ENCODE data around the gene TSC22D4. TPM values are rescaled to one million over a fixed set of nuclear protein-coding genes. Genes with fewer than 3 reads are reported as not detected.
"Not testable (repeated sequence)": the region's sequence is repeated elsewhere in the genome, so short reads cannot be mapped to it uniquely, and the experiment has no call there.

The TSC22D4 gene
- total RNA-seq, result 10 to 100 TPM; 17.0 to 23.7 (median 19.7) TPM

GRCh38 chr7:100478958-100479660, at the start of gene TSC22D4:
Gene TSC22D4, minus strand, starts transcription at chr7:100479214. Its CDS starts 1,176 bp downstream, at chr7:100478038.
- DNase-seq (ENCODE audit: low spot score in 2 of 2), result peak; percentile 94 to 97
- intact Hi-C loops (cut with DNase I; ENCODE audit: low total_unique reads), result loop anchor here (5.0 kb wide), 1 partner anchor 208 kb away; no protein-coding TSS in a partner anchor
- TF ChIP-seq, protein P1, sequence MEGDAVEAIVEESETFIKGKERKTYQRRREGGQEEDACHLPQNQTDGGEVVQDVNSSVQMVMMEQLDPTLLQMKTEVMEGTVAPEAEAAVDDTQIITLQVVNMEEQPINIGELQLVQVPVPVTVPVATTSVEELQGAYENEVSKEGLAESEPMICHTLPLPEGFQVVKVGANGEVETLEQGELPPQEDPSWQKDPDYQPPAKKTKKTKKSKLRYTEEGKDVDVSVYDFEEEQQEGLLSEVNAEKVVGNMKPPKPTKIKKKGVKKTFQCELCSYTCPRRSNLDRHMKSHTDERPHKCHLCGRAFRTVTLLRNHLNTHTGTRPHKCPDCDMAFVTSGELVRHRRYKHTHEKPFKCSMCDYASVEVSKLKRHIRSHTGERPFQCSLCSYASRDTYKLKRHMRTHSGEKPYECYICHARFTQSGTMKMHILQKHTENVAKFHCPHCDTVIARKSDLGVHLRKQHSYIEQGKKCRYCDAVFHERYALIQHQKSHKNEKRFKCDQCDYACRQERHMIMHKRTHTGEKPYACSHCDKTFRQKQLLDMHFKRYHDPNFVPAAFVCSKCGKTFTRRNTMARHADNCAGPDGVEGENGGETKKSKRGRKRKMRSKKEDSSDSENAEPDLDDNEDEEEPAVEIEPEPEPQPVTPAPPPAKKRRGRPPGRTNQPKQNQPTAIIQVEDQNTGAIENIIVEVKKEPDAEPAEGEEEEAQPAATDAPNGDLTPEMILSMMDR (IDR thresholded peaks at IDR 0.05), result no peak
- peak; percentile 83 for TF ChIP-seq POLR2A (IDR thresholded peaks at IDR 0.05)
- peak; percentile 85 to 90 (median 88) for TF ChIP-seq POLR2AphosphoS5 (IDR thresholded peaks at IDR 0.05)
- peak within 1 kb of the TSS; percentile 94 to 96 (median 95) for H3K4me3 ChIP-seq
- no peaks in the 10 kb centered on the region for H3K9me3 ChIP-seq
- no peaks in the 10 kb centered on the region for H3K36me3 ChIP-seq
- no peaks in the 10 kb centered on the region for H3K27me3 ChIP-seq
- peaks cover 12% of the 10 kb centered on the region in 2 donors for H3K4me1 ChIP-seq
- peak within 1 kb of the TSS; percentile 94 to 95 for H3K27ac ChIP-seq

GRCh38 chr7:100528108-100528866, 49.3 kb upstream of the TSC22D4 start:
- H3K4me3 ChIP-seq; DNase-seq (ENCODE audit: low spot score in 2 of 2); H3K4me1 ChIP-seq; intact Hi-C loops (cut with DNase I; ENCODE audit: low total_unique reads); H3K9me3 ChIP-seq; H3K27ac ChIP-seq; H3K36me3 ChIP-seq; H3K27me3 ChIP-seq: not testable (repeated sequence)

DNA sequence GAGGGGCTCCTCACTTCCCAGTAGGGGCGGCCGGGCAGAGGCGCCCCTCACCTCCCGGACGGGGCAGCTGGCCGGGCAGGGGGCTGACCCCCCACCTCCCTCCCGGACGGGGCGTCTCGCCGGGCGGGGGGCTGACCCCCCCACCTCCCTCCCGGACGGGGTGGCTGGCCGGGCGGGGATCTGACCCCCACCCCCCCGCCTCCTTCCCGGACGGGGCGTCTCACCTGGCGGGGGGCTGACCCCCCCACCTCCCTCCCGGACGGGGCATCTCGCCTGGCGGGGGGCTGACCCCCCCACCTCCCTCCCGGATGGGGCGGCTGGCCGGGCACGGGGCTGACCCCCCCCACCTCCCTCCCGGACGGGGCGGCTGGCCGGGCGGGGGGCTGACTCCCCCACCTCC, 44.2 kb upstream of the TSC22D4 start:
- H3K27me3 ChIP-seq; DNase-seq (ENCODE audit: low spot score in 2 of 2); H3K9me3 ChIP-seq; H3K4me1 ChIP-seq; H3K27ac ChIP-seq; H3K36me3 ChIP-seq; intact Hi-C loops (cut with DNase I; ENCODE audit: low total_unique reads); H3K4me3 ChIP-seq: not testable (repeated sequence)

DNA sequence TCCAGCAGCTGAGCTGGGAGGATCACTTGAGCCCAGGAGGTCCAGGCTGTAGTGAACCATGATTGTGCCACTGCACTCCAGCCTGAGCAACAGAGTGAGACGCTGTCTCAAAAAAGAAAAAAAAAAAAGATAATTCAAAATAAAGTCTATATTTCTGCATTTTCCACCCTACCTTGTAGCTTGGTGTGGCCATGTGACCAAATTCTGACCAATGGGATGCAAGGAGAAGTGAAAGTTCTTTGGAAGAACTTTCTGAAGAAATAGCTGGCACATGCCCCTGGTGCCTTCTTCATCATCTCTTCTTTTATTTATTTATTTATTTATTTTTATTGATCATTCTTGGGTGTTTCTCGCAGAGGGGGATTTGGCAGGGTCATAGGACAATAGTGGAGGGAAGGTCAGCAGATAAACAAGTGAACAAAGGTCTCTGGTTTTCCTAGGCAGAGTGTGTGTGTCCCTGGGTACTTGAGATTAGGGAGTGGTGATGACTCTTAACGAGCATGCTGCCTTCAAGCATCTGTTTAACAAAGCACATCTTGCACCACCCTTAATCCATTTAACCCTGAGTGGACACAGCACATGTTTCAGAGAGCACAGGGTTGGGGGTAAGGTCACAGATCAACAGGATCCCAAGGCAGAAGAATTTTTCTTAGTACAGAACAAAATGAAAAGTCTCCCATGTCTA, 43.0 kb upstream of the TSC22D4 start:
- H3K27ac ChIP-seq; intact Hi-C loops (cut with DNase I; ENCODE audit: low total_unique reads); H3K9me3 ChIP-seq; DNase-seq (ENCODE audit: low spot score in 2 of 2); H3K36me3 ChIP-seq; H3K4me1 ChIP-seq; H3K4me3 ChIP-seq; H3K27me3 ChIP-seq: not testable (repeated sequence)

- no peak overlapping the region for H3K27ac ChIP-seq
- H3K4me3 ChIP-seq, result no peak overlapping the region
- H3K4me1 ChIP-seq, result no peaks in the 10 kb centered on the region
- H3K36me3 ChIP-seq, result no peaks in the 10 kb centered on the region
- intact Hi-C loops (cut with DNase I; ENCODE audit: low total_unique reads), result no loop called here
- TF ChIP-seq, protein P1 (IDR thresholded peaks at IDR 0.05), result no peak
- TF ChIP-seq POLR2A (IDR thresholded peaks at IDR 0.05), result no peak
- no peak for TF ChIP-seq POLR2AphosphoS5 (IDR thresholded peaks at IDR 0.05)
- no peaks in the 10 kb centered on the region for H3K27me3 ChIP-seq
- H3K9me3 ChIP-seq, result no peaks in the 10 kb centered on the region
- no peak for DNase-seq (ENCODE audit: low spot score in 2 of 2)
Observed at GRCh38 chr7:100521076-100521475, 42.1 kb upstream of the TSC22D4 start.

DNA sequence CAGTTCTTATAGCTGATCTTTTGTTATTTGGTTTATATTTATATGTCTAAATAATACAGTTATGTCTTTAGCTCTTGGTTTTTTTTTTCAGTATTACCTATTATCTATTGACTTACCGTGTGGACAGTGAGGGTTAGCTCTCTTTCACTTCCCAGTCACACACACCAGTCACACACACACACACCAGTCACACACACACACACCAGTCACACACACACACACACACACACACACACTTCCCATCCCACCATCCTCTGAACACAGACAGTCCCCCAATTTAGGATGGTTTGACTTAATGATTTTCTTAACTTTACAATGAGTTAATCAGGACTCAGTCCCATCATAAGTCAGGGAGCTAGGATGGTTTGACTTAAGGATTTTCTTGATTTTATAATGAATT, 41.1 kb upstream of the TSC22D4 start:
- no peaks in the 10 kb centered on the region for H3K4me1 ChIP-seq
- DNase-seq (ENCODE audit: low spot score in 2 of 2), result no peak
- no peaks in the 10 kb centered on the region for H3K9me3 ChIP-seq
- no peaks in the 10 kb centered on the region for H3K36me3 ChIP-seq
- intact Hi-C loops (cut with DNase I; ENCODE audit: low total_unique reads), result no loop called here
- TF ChIP-seq POLR2AphosphoS5 (IDR thresholded peaks at IDR 0.05), result no peak
- TF ChIP-seq POLR2A (IDR thresholded peaks at IDR 0.05), result no peak
- TF ChIP-seq, protein P1 (IDR thresholded peaks at IDR 0.05), result no peak
- H3K4me3 ChIP-seq, result no peak overlapping the region
- no peak overlapping the region for H3K27ac ChIP-seq
- H3K27me3 ChIP-seq, result no peaks in the 10 kb centered on the region
